ENCODE data around the gene CD226.

Gene CD226

DNA sequence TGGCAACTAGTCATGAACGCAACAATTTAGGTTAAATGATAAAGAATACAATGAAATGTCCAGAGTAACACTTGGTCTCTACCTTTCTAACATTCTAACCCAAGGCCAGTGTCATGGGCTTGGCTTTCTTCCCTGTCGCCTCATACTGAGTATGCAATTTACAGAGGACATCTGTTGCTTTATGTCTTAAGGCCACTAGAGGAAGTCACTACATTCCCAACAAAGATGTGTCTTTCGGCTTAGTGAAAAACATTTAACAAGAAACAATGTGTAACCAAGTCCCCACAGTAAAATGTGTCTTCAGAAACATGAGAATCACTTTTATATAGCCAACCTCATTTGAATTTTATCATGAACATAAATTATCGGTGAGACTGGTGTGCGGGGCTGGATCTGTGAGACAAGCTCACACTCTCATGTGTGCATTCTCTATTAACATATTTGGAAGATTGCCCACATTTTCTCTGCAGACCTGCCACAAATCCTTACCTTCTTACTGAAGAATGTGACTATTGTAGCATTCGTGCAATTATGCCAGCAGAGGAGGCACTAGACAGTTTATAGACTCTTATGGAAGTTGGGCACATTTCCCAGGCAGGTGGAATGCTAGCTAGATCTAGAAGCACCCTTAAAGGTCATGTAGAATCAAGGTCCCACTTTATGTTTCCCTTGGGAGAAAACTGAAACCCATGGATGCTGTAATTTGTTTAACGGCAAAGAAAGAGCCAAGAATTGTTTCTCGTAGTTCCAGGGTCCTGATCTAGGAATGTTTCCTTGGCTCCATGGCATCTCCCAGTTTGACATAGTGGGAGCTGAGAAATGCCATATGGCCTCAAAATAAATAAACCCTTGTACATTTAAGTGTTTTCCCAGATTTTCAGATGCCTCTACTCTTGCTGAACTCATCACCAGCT is 101.8 kb downstream of the CD226 start:
- Histone ChIP-seq H3K4me3 (ENCODE audit: low read length) (no peak overlapping the region), H3K4me2 (ENCODE audit: low read length) (no peak overlapping the region), H3K4me1 (ENCODE audit: control insufficient read depth, low read length) (no peaks in the 10 kb centered on the region), H3K79me2 (ENCODE audit: control insufficient read depth, low read length) (no peaks in the 10 kb centered on the region), H3K9me2 (replicated peaks; ENCODE audit: control insufficient read depth, low read length) (no peaks in the 10 kb centered on the region), H3K27ac (ENCODE audit: low read depth, low read length) (no peak overlapping the region), H3F3A (ENCODE audit: control insufficient read depth, insufficient read depth) (no peaks in the 10 kb centered on the region), H3K9me3 (ENCODE audit: control insufficient read depth, insufficient read depth, low read length) (no peaks in the 10 kb centered on the region), H3K36me3 (ENCODE audit: control insufficient read depth, low read length) (no peaks in the 10 kb centered on the region), H4K20me1 (ENCODE audit: control insufficient read depth, insufficient read depth, low read depth, low read length) (no peaks in the 10 kb centered on the region), H3K27me3 (ENCODE audit: control insufficient read depth, low read length) (no peaks in the 10 kb centered on the region)
- TF ChIP-seq, protein P1, sequence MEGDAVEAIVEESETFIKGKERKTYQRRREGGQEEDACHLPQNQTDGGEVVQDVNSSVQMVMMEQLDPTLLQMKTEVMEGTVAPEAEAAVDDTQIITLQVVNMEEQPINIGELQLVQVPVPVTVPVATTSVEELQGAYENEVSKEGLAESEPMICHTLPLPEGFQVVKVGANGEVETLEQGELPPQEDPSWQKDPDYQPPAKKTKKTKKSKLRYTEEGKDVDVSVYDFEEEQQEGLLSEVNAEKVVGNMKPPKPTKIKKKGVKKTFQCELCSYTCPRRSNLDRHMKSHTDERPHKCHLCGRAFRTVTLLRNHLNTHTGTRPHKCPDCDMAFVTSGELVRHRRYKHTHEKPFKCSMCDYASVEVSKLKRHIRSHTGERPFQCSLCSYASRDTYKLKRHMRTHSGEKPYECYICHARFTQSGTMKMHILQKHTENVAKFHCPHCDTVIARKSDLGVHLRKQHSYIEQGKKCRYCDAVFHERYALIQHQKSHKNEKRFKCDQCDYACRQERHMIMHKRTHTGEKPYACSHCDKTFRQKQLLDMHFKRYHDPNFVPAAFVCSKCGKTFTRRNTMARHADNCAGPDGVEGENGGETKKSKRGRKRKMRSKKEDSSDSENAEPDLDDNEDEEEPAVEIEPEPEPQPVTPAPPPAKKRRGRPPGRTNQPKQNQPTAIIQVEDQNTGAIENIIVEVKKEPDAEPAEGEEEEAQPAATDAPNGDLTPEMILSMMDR (IDR thresholded peaks at IDR 0.05; ENCODE audit: low read depth, low read length, poor library complexity, severe bottlenecking) = no peak
- TF ChIP-seq EZH2phosphoT487 (IDR thresholded peaks at IDR 0.05; ENCODE audit: borderline replicate concordance, low read length) = no peak

DNA sequence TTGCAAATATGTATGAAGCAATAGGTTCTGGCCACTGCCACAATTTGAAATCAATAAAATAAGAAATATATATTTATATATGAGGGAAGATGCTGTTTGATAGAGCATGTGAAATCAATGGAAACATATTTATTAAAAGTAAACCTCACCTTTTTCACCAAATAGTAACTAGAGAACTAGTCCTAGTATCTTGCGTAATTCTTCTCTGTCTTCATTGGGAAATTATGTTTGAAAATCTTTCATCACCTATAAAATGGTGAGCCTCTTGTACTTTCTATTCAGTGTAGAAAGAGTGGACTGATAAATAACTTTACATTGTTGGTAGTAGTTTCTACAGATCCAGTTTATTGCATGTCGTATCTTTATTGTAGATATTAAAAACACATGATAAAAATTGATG is 103.0 kb downstream of the CD226 start:
- Histone ChIP-seq H3K36me3 (ENCODE audit: control insufficient read depth, low read length) (no peaks in the 10 kb centered on the region), H3K4me2 (ENCODE audit: low read length) (no peak overlapping the region), H3K9me2 (replicated peaks; ENCODE audit: control insufficient read depth, low read length) (no peaks in the 10 kb centered on the region)

DNA sequence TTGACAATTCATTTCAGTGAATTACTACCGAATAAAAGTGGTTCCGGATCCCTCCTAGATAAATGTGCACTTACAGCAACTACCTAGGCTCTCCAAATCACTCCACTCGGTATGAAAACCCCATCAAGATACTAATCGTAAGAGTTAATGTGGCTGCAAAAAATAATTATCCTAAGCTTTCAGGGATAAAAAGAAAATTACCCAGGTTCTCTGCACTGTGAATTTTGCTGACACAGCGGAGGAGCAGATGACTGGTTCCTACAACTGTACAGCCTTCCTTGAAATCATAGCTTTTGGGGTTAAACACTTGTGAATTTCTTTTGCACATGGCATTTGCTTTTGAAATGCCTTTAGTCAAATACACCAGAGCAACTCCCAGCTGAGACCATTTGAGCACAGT is 104.7 kb downstream of the CD226 start:
- Histone ChIP-seq H3K27ac (ENCODE audit: low read depth, low read length) (no peak overlapping the region), H3F3A (ENCODE audit: control insufficient read depth, insufficient read depth) (no peaks in the 10 kb centered on the region), H3K79me2 (ENCODE audit: control insufficient read depth, low read length) (no peaks in the 10 kb centered on the region), H3K4me1 (ENCODE audit: control insufficient read depth, low read length) (no peaks in the 10 kb centered on the region), H3K9me3 (ENCODE audit: control insufficient read depth, insufficient read depth, low read length) (no peaks in the 10 kb centered on the region), H3K27me3 (ENCODE audit: control insufficient read depth, low read length) (no peaks in the 10 kb centered on the region), H4K20me1 (ENCODE audit: control insufficient read depth, insufficient read depth, low read depth, low read length) (no peaks in the 10 kb centered on the region), H3K4me2 (ENCODE audit: low read length) (no peak overlapping the region), H3K36me3 (ENCODE audit: control insufficient read depth, low read length) (no peaks in the 10 kb centered on the region), H3K4me3 (ENCODE audit: low read length) (no peak overlapping the region), H3K9me2 (replicated peaks; ENCODE audit: control insufficient read depth, low read length) (no peaks in the 10 kb centered on the region)
- TF ChIP-seq, protein P1 (IDR thresholded peaks at IDR 0.05; ENCODE audit: low read depth, low read length, poor library complexity, severe bottlenecking) = no peak
- TF ChIP-seq EZH2phosphoT487 (IDR thresholded peaks at IDR 0.05; ENCODE audit: borderline replicate concordance, low read length) = no peak

More for the DNA sequence above, 103.0 kb downstream of the CD226 start:
- H3K9me3 ChIP-seq (ENCODE audit: control insufficient read depth, insufficient read depth, low read length) = no peaks in the 10 kb centered on the region
- no peak overlapping the region for H3K4me3 ChIP-seq (ENCODE audit: low read length)
- no peaks in the 10 kb centered on the region for H3F3A ChIP-seq (ENCODE audit: control insufficient read depth, insufficient read depth)
- H3K27me3 ChIP-seq (ENCODE audit: control insufficient read depth, low read length) = no peaks in the 10 kb centered on the region
- H3K4me1 ChIP-seq (ENCODE audit: control insufficient read depth, low read length) = no peaks in the 10 kb centered on the region
- H3K79me2 ChIP-seq (ENCODE audit: control insufficient read depth, low read length) = no peaks in the 10 kb centered on the region
- TF ChIP-seq, protein P1 (IDR thresholded peaks at IDR 0.05; ENCODE audit: low read depth, low read length, poor library complexity, severe bottlenecking) = no peak
- TF ChIP-seq EZH2phosphoT487 (IDR thresholded peaks at IDR 0.05; ENCODE audit: borderline replicate concordance, low read length) = no peak
- no peaks in the 10 kb centered on the region for H4K20me1 ChIP-seq (ENCODE audit: control insufficient read depth, insufficient read depth, low read depth, low read length)
- no peak overlapping the region for H3K27ac ChIP-seq (ENCODE audit: low read depth, low read length)
